T47D (cell line): ENCODE results near the gene CRHR1.
"Not testable (repeated sequence)": the region's sequence is repeated elsewhere in the genome, so short reads cannot be mapped to it uniquely, and the experiment has no call there.

ENCODE experiments used
- DNase-seq, 2 experiments: peaks; one replicate each; pipeline versions ENCODE4 v3.0.0 to v3.0.0-alpha.2; 2011 to 2012; ENCODE audit warnings: low read depth in 1 of 2, low spot score in 1 of 2
- JUND ChIP-seq: IDR thresholded peaks from 2 replicates; pipeline ENCODE4 v1.6.1; 2012; ENCODE audit warnings: low read depth
- in situ Hi-C: cut with HindIII; loops from 2 replicates; pipeline ENCODE4 v1.10.0; 2016; ENCODE audit warnings: low sequenced_read_pairs, low pct_unique_long_range_greater_than_20kb

CRHR1 gene

GRCh38 chr17:45784293-45784740, at the start of gene CRHR1:
CRHR1 (plus strand) TSS chr17:45784320; CDS start chr17:45784545, 225 bp downstream.
- no peak for DNase-seq
- TF ChIP-seq JUND, result no peak
- in situ Hi-C loops, result no loop called here

GRCh38 chr17:45734598-45734997, 49.5 kb upstream of the CRHR1 start:
- no peak for TF ChIP-seq JUND
- in situ Hi-C loops, result no loop called here
- DNase-seq, result no peak

DNA sequence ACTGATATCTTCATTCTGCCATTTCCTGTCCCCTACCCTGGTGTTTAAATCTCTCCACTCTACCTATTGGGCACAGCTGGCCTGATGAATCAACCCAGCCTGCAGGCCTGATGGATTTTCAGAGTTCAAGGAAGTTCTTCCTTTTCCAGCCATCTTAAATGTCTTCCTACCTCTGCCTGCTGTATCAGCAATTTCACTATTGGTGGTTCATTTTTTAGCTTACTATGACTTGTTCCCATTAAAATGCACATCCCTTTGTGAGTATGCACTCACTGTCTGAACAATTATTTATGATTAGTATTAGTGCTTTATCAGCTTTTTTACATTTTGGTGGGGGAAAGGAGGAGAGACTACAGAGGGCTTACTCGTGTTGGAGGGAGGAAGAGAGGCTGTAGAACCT, 48.6 kb upstream of the CRHR1 start:
- in situ Hi-C loops, result no loop called here
- TF ChIP-seq JUND, result no peak

DNA sequence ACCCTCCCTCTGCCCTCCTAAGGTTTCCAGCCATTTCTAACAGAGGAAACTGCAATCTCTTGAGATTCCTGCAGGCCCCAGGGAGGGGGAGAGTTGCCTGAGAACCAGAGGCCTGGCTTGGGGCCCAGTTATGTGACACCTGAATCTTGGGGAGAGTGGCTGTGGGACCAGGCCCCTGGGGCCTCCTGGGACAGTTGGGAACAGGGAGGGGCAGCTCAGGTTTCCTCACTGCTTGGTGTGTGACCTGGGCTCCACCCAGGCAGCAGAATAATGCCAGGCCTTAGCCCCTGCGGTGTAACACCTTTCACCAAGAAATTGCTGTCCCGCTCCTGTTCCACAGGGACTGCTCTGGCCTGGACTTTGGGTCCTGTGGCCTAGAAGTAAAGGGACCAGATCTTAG, 44.3 kb upstream of the CRHR1 start:
- no peak for DNase-seq
- in situ Hi-C loops, result no loop called here
- no peak for TF ChIP-seq JUND

More for the DNA sequence above, 48.6 kb upstream of the CRHR1 start:
- no peak for DNase-seq

- in situ Hi-C loops, result no loop called here
- DNase-seq, result peak in 1 of 2 experiments; percentile 91
- no peak for TF ChIP-seq JUND
Measured at GRCh38 chr17:45740553-45741330, 43.4 kb upstream of the CRHR1 start.

- no peak for DNase-seq
- TF ChIP-seq JUND, result no peak
- in situ Hi-C loops, result no loop called here
Measured at GRCh38 chr17:45742251-45742650, 41.9 kb upstream of the CRHR1 start.

DNA sequence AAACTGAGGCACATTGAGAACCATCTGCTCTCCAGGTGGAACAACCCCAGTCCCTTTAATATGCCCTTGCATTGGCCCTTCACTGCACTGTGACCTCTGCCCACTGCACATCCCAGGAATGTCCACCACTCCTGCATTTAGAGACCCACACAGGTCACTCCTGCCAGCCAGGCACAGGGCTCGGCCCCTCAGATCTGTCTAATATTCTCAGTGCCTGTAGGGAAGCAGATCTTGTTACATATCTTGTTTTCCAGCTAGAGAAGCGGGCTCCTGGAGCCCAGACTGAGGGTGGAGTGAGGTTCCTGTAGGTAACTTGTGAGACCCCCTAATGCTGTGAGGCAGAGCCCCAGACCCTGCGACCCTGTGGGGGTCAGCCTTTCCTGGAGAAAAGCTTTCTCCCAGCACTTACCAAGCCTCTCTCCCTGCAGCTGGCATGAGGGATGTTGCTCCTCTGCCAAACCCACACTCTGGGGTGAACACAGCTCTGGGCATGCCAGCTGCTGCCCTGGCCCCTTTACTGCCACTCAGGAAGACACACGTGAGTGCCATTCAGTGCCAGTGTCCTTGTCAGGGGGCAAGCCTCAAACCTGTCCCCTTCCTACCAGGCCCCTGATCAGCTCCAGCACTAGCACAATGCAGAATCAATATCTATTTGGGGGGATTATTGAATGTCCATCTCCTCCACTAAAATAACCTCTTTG, 40.3 kb upstream of the CRHR1 start:
- TF ChIP-seq JUND, result no peak
- no peak for DNase-seq
- in situ Hi-C loops, result no loop called here

- DNase-seq, in situ Hi-C loops: not testable (repeated sequence)
Measured at GRCh38 chr17:45744826-45745225, 39.3 kb upstream of the CRHR1 start.

DNA sequence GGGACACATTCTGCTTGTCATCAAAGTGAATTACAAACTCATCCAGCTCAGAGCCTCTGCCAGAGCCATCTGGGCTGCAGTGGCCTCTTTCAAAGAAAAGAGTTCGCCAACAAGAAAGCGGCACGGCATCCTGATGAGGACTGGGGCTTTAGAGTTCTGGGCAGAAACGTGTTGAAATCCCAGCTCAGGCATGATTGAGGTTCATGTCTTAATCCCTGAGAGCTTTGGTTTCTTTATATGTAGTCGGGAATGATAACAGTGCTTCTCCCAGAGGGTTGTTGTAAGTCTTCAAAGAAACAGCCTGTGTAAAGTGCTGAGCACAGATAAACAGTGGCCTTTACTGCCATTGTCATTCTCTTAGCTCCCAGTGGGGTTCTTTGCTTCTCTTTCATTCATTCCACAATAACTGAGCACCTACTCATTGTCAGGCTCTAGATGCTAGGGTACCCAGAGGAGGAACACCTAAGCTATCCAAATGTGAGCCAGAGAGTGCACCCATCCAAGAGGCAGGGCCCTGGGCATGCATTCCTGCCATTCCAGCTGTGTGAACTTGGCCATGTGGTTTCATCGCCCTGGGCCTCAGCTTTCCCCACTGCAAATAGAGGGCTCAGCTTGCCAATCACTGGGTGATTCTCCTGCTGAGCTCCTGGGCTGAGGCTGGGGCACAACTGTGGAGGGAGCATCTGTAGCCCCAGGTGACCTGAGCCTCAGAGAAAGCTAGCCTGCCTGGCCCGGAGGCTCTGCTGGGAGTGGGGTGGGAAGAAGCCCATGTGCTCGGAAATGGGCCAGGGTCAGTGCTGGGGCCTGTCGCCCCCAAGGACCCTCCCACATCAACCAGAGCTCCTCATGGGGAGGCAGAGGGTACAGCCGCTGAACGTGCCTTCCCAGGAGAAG, 38.3 kb upstream of the CRHR1 start:
- peak; percentile 42 to 88 for DNase-seq
- no peak for TF ChIP-seq JUND
- in situ Hi-C loops, result no loop called here

DNA sequence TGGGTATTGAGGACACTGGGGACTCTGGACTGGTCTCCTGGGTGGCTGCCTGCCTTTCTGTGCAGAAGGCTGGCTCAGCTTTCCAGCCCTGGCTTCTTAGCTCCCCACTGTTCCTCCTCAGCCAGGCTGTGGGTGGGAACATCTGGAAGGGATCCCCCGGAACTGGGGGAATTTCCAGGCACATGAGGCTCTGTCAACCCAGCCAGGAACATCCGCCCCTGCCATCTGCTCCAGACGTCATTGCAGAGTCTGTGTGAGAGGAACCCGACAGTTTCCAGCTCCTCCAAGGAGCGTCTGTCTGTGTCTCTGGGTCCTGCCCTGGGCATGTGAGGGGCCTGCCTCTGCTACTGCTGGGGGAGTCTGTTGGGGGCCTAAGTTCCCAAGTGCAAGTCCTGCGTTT, 36.2 kb upstream of the CRHR1 start:
- DNase-seq, result no peak
- no peak for TF ChIP-seq JUND
- in situ Hi-C loops, result no loop called here

DNA sequence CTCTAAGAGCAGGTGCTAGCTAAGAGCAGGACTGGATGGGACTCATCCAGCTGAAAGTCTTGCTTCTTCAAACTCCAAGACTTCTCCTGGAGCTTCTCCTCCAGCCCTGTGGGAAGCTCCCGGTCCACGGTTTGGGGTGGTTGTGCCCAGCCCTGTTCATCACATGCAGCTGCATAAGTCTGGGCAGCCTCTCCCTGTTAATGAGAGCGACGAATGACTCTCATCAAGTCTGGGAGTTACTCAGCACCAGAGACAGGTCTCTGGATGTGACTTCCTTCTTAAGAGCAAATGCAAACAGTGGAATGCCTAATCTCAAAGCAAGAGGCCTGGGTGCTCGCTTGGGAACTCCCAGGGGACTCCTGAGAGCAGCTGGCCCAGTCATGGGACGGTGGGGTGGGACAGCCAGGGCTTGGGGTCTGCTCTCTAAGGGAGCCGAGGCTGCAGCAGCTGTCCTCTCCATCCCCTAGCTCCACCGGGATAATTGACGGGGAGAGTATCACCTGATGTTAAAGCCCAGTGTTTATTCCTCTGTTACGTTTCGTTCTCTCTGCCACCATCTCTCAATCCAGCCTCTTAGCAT, 35.3 kb upstream of the CRHR1 start:
- DNase-seq, result peak in 1 of 2 experiments; percentile 45
- in situ Hi-C loops, result no loop called here
- TF ChIP-seq JUND, result no peak

DNA sequence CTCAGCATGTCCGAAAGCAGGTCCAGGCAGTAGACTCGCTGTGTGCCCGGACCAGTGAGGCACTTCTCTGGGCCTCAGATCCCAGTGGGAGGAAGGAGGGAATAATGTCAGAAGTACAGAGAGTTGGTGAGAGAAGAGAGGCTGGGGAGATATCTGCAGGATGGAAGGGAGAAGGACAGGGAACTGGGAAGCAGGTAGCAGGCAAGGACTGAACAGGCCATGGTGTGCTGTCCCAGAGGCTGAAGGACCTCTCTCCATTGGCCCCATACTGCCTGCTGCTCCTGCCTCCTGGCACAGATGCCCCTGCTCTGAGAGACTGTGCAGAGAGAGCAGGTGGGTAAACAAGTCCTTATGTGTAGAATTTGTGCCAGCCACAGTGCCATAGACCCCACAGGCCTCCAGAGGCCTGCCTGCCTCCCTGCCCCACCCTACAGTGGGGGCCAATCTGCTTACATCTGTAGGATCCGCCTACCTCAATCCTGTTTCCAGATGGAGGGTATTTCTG, 34.2 kb upstream of the CRHR1 start:
- DNase-seq, result no peak
- in situ Hi-C loops, result no loop called here

More for the DNA sequence above, 34.2 kb upstream of the CRHR1 start:
- no peak for TF ChIP-seq JUND
